H1 (cell line): ENCODE measurements around the gene SUGP1. TPM values are rescaled to one million over a fixed set of nuclear protein-coding genes. Genes with fewer than 3 reads are reported as not detected.

Experiments used
- CTCF ChIA-PET: fragments of 300-600 bp; sonication (Branson Sonifier 250); formaldehyde crosslinking; loops from one replicate; lab custom pipeline; 2021; ENCODE audit not compliant: partially characterized antibody; lab: Charles Lee
- POLR2A ChIA-PET: fragments of 300-600 bp; sonication (Branson Sonifier 250); formaldehyde crosslinking; loops from one replicate; lab custom pipeline; 2021; ENCODE audit warnings: inconsistent platforms; ENCODE audit not compliant: partially characterized antibody; lab: Charles Lee
- DNase-seq, 2 experiments: peaks; one replicate each; pipeline versions ENCODE4 v3.0.0 to v3.0.0-alpha.2; 2010 to 2022; ENCODE audit warnings: low spot score in 2 of 2, low read depth in 1 of 2, mixed read lengths in 1 of 2
- FAIRE-seq: peaks from 2 replicates; lab custom pipeline; 2011; peaks lifted over from hg19 to GRCh38; lab: Jason Lieb, UNC
- H2AFZ ChIP-seq: 2 replicates; pipeline ENCODE4 v1.8.1; 2012; ENCODE audit warnings: low read length, inconsistent platforms
- H2AK5ac ChIP-seq: 2 replicates; pipeline ENCODE4 v1.6.1; 2013; ENCODE audit warnings: low read depth, low read length
- H2BK120ac ChIP-seq: replicated peaks from 2 replicates; pipeline ENCODE3; 2013; ENCODE audit warnings: low read depth, low read length, inconsistent platforms
- H2BK12ac ChIP-seq: 2 replicates; pipeline ENCODE4 v1.6.1; 2013; ENCODE audit warnings: low read depth, low read length
- H2BK15ac ChIP-seq: 2 replicates; pipeline ENCODE4 v1.6.1; 2013; ENCODE audit warnings: low read length
- H2BK20ac ChIP-seq: 2 replicates; pipeline ENCODE4 v1.6.1; 2013; ENCODE audit warnings: low read length
- H2BK5ac ChIP-seq: 2 replicates; pipeline ENCODE4 v1.6.1; 2013; ENCODE audit warnings: low read depth, low read length
- H3K14ac ChIP-seq: 2 replicates; pipeline ENCODE4 v1.6.1; 2013; ENCODE audit warnings: inconsistent platforms; ENCODE audit not compliant: insufficient read length
- H3K18ac ChIP-seq: 2 replicates; pipeline ENCODE4 v1.6.1; 2013; ENCODE audit warnings: low read length; ENCODE audit errors: extremely low read depth
- H3K23ac ChIP-seq: 2 replicates; pipeline ENCODE4 v1.6.1; 2013; ENCODE audit warnings: inconsistent platforms; ENCODE audit not compliant: insufficient read length
- H3K23me2 ChIP-seq: 2 replicates; pipeline ENCODE4 v1.6.1; 2013; ENCODE audit warnings: low read depth, low read length
- H3K27ac ChIP-seq: 2 replicates; pipeline ENCODE4 v1.6.1; 2011; ENCODE audit warnings: low read depth, low read length, inconsistent platforms
- H3K27me3 ChIP-seq, 4 experiments: replicated peaks in 1 of 4; 1 replicate in 1 of 4; 2 replicates in 3 of 4; pipeline versions ENCODE4 v1.6.1 to v1.8.1; 2011 to 2013; ENCODE audit warnings: low read length in 3 of 4, mild to moderate bottlenecking in 3 of 4, inconsistent platforms in 2 of 4, mixed read lengths in 2 of 4, moderate library complexity in 1 of 4; ENCODE audit not compliant: control insufficient read depth in 3 of 4, insufficient read depth in 3 of 4; ENCODE audit errors: extremely low read depth in 1 of 4
- H3K36me3 ChIP-seq, 4 experiments: 2 replicates each; pipeline versions ENCODE4 v1.6.1 to v1.8.1; 2011 to 2013; ENCODE audit warnings: mild to moderate bottlenecking in 4 of 4, low read length in 3 of 4, moderate library complexity in 2 of 4, control low read depth in 1 of 4, inconsistent platforms in 1 of 4; ENCODE audit not compliant: insufficient read depth in 4 of 4, control insufficient read depth in 2 of 4
- H3K4ac ChIP-seq: replicated peaks from 2 replicates; pipeline ENCODE3; 2013; ENCODE audit warnings: low read length, low read depth, mixed read lengths, inconsistent platforms; ENCODE audit not compliant: insufficient read length
- H3K4me1 ChIP-seq, 4 experiments: replicated peaks in 1 of 4; 1 replicate in 1 of 4; 2 replicates in 3 of 4; pipeline versions ENCODE4 v1.6.1 to v1.8.1; 2011 to 2013; ENCODE audit warnings: low read length in 3 of 4, inconsistent platforms in 2 of 4, mixed read lengths in 1 of 4; ENCODE audit not compliant: insufficient read depth in 4 of 4, control insufficient read depth in 3 of 4
- H3K4me2 ChIP-seq, 2 experiments: 2 replicates each; pipeline versions ENCODE4 v1.6.1 to v1.8.1; 2011 to 2013; ENCODE audit warnings: low read depth in 2 of 2, low read length in 2 of 2, control low read depth in 1 of 2, inconsistent platforms in 1 of 2, mild to moderate bottlenecking in 1 of 2; ENCODE audit not compliant: insufficient read depth in 1 of 2
- H3K4me3 ChIP-seq, 4 experiments: fragments of 200-600, 300-600 bp in 1 of 4; sonication (generic), shearing (Covaris generic), sonication (Bioruptor Twin) in 1 of 4; 2 replicates each; pipeline versions ENCODE4 v1.5.1 to v1.8.1; 2011 to 2016; ENCODE audit warnings: low read length in 4 of 4, low read depth in 3 of 4, control low read depth in 2 of 4, inconsistent platforms in 2 of 4, mild to moderate bottlenecking in 2 of 4, mixed read lengths in 1 of 4, moderate library complexity in 1 of 4; ENCODE audit not compliant: insufficient read depth in 2 of 4; ENCODE audit errors: extremely low read depth in 1 of 4
- H3K56ac ChIP-seq: replicated peaks from 2 replicates; pipeline ENCODE3; 2013; ENCODE audit warnings: low read depth, mild to moderate bottlenecking, mixed read lengths, low read length, inconsistent platforms; ENCODE audit not compliant: insufficient read length
- H3K79me1 ChIP-seq: 2 replicates; pipeline ENCODE4 v1.6.1; 2013; ENCODE audit warnings: low read depth, low read length, control low read depth
- H3K79me2 ChIP-seq, 2 experiments: 2 replicates each; pipeline versions ENCODE4 v1.6.1 to v1.8.1; 2012 to 2013; ENCODE audit warnings: low read length in 2 of 2, mild to moderate bottlenecking in 2 of 2, inconsistent platforms in 1 of 2; ENCODE audit not compliant: insufficient read depth in 2 of 2, control insufficient read depth in 1 of 2
- H3K9ac ChIP-seq, 4 experiments: replicated peaks in 1 of 4; 1 replicate in 1 of 4; 2 replicates in 3 of 4; pipeline versions ENCODE4 v1.6.1 to v1.8.1; 2011 to 2013; ENCODE audit warnings: low read depth in 3 of 4, low read length in 3 of 4, control low read depth in 2 of 4, mild to moderate bottlenecking in 2 of 4, moderate library complexity in 2 of 4, inconsistent platforms in 1 of 4; ENCODE audit errors: extremely low read depth in 1 of 4
- H3K9me3 ChIP-seq, 2 experiments: 2 replicates each; pipeline versions ENCODE4 v1.6.1 to v1.8.1; 2012 to 2013; ENCODE audit warnings: mild to moderate bottlenecking in 2 of 2, moderate library complexity in 2 of 2, control low read depth in 1 of 2, inconsistent platforms in 1 of 2, low read depth in 1 of 2, low read length in 1 of 2, mixed read lengths in 1 of 2; ENCODE audit not compliant: insufficient read depth in 2 of 2
- H4K20me1 ChIP-seq, 2 experiments: replicated peaks in 1 of 2; 2 replicates each; pipeline versions ENCODE3 to v1.8.1; 2011 to 2013; ENCODE audit warnings: inconsistent platforms in 2 of 2, low read length in 2 of 2, mild to moderate bottlenecking in 1 of 2; ENCODE audit not compliant: insufficient read depth in 2 of 2, control insufficient read depth in 1 of 2
- H4K5ac ChIP-seq: 2 replicates; pipeline ENCODE4 v1.6.1; 2013; ENCODE audit warnings: low read length, low read depth, mixed read lengths, inconsistent platforms; ENCODE audit not compliant: insufficient read length
- H4K8ac ChIP-seq: 2 replicates; pipeline ENCODE4 v1.8.0; 2013; ENCODE audit warnings: mild to moderate bottlenecking, moderate library complexity, low read length, inconsistent platforms; ENCODE audit not compliant: insufficient read depth; ENCODE audit errors: extremely low read depth
- H4K91ac ChIP-seq: replicated peaks from 2 replicates; pipeline ENCODE3; 2013; ENCODE audit warnings: low read length, mixed read lengths, inconsistent platforms; ENCODE audit not compliant: insufficient read length
- BCL11A ChIP-seq, 2 experiments: IDR thresholded peaks; one replicate each; pipeline ENCODE4 v1.6.1; 2011; ENCODE audit warnings: low read depth in 2 of 2, low read length in 2 of 2, mild to moderate bottlenecking in 2 of 2
- CHD2 ChIP-seq: IDR thresholded peaks from 2 replicates; pipeline ENCODE4 v1.6.1; 2012; ENCODE audit warnings: low read length, improper control_type of control experiment
- TAF1 ChIP-seq: IDR thresholded peaks from 2 replicates; pipeline ENCODE4 v1.6.1; 2011; ENCODE audit warnings: mild to moderate bottlenecking, low read depth, low read length
- TBP ChIP-seq: IDR thresholded peaks from 2 replicates; pipeline ENCODE4 v1.6.1; 2011; ENCODE audit warnings: low read depth, low read length, improper control_type of control experiment
- WGBS, 2 experiments: shearing (Covaris generic) in 1 of 2; methylation state at CpG; one replicate each; pipeline versions ENCODE4 v1.1.6 to v1.1.7; 2013 to 2015; ENCODE audit warnings: low lambda C conversion rate in 2 of 2, mixed read lengths in 2 of 2, inconsistent platforms in 1 of 2, low coverage in 1 of 2, missing lambda C conversion rate in 1 of 2; ENCODE audit not compliant: insufficient replicate concordance in 2 of 2, insufficient coverage in 1 of 2, insufficient read length in 1 of 2; ENCODE audit errors: extremely low coverage in 1 of 2, missing lambda C conversion rate in 1 of 2; 5-methylcytosine and 5-hydroxymethylcytosine counted together
- polyA plus RNA-seq, 7 experiments: library from polyadenylated mRNA; depleted of rRNA in 3 of 7; stranded (reverse) in 5 of 7; unstranded in 2 of 7; fragments of >200 nt in 5 of 7; fragments of 200-250 nt in 2 of 7; gene quantifications; 1 replicate in 5 of 7; 2 replicates in 1 of 7; 4 replicates in 1 of 7; pipeline versions ENCODE4 v1.2.1 to v1.2.3, GENCODE V29; 2011 to 2013; ENCODE audit warnings: missing spikeins in 2 of 7, mixed read lengths in 2 of 7
- total RNA-seq: library from RNA; stranded (reverse); fragmentation: NEBNext Ultra II Directional; extraction: Animal tissue kit (Norgen Biotek cat#: 25700); gene quantifications from 2 replicates; pipeline ENCODE4 v1.2.1, GENCODE V29; 2021

SUGP1 gene
- total and polyA plus RNA-seq, 2 of the 8 experiments (the other 6 are each of a cell fraction or from before 2014, with no cell fraction given): 38.5 to 65.2 TPM

DNA sequence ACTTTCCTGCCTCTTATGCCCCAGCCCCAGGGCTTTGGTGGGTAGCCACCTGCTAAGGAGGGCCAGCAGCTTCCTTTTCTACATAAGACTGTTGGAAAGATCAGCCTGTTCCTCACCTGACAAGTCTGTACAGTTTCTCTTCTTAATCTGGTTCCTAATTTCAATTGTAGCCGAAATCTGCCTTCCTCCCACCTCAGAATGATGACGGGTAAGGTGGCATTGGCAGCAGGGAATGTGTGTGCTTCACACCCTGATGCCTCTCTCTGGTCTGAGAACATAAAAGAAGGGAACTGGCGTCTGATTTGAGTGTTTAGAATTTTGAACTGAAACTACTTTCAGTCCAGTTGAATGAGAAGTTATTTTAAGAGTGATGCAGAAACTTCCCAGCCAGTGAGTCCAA lies 16.3 kb upstream of the SUGP1 start:
- Histone ChIP-seq H3K27me3 (no peaks in the 10 kb centered on the region), H3K18ac (no peak overlapping the region), H2AK5ac (no peak overlapping the region), H4K5ac (no peak overlapping the region), H3K79me2 (no peaks in the 10 kb centered on the region; a peak in 1 of 4 replicates), H3K4me2 (no peak overlapping the region), H2BK20ac (no peak overlapping the region), H3K36me3 (peaks cover 13 to 33% (median 26%) of the 10 kb centered on the region in 4 experiments), H4K20me1 (peaks cover 14 to 22% of the 10 kb centered on the region in 2 experiments), H3K9ac (no peak overlapping the region), H2BK5ac (no peak overlapping the region), H2BK120ac (no peak overlapping the region), H3K14ac (no peak overlapping the region), H2BK12ac (no peak overlapping the region), H3K4ac (no peak overlapping the region), H3K9me3 (no peaks in the 10 kb centered on the region), H3K27ac (no peak overlapping the region), H3K56ac (no peak overlapping the region), H3K23ac (no peak overlapping the region), H3K79me1 (peaks cover 5% of the 10 kb centered on the region; the same call in 1 of the 2 replicates), H3K4me1 (no peaks in the 10 kb centered on the region), H2AFZ (no peak overlapping the region), H4K91ac (no peak overlapping the region), H3K23me2 (no peaks in the 10 kb centered on the region), H3K4me3 (no peak overlapping the region), H2BK15ac (no peak overlapping the region), H4K8ac (no peak overlapping the region)
- FAIRE-seq (no peak), DNase-seq (no peak)
- 67% methylated on average over 3 of the region's 3 CpGs; no CpG with 5 or more reads in 1 of the 2 experiments for WGBS, 2 experiments
- TF ChIP-seq TBP: no peak
- TF ChIP-seq BCL11A (IDR thresholded peaks at IDR 0.05; ENCODE audit: low read depth in 2 of 2, low read length in 2 of 2): no peak
- no peak for TF ChIP-seq CHD2
- no peak for TF ChIP-seq TAF1
- POLR2A ChIA-PET: interaction anchor here (1.1 to 2.3 kb wide), 2 partner anchors 10 to 13 kb away, joined by 4 to 8 read pairs; no protein-coding TSS in a partner anchor
- CTCF ChIA-PET: no interaction called here
